Ectodermal cell (in vitro differentiated cells): ENCODE results near the gene LGMN.

ENCODE experiments used
- H3K27ac ChIP-seq: 2 replicates; pipeline ENCODE4 v1.7.0; 2013; ENCODE audit warnings: mild to moderate bottlenecking, low read depth, low read length; ENCODE audit not compliant: insufficient read depth, poor library complexity, severe bottlenecking
- H3K27me3 ChIP-seq: 2 replicates; pipeline ENCODE4 v1.7.0; 2013; ENCODE audit warnings: mild to moderate bottlenecking, low read length; ENCODE audit not compliant: insufficient read depth, control insufficient read depth, poor library complexity, severe bottlenecking
- H3K36me3 ChIP-seq: one replicate; pipeline ENCODE4 v1.7.0; 2013; ENCODE audit warnings: low read length; ENCODE audit not compliant: control insufficient read depth, insufficient read depth
- H3K4me1 ChIP-seq: one replicate; pipeline ENCODE4 v1.7.0; 2013; ENCODE audit warnings: low read length; ENCODE audit not compliant: control insufficient read depth, insufficient read depth
- H3K4me3 ChIP-seq: 2 replicates; pipeline ENCODE4 v1.7.0; 2013; ENCODE audit warnings: low read depth, low read length, control low read depth; ENCODE audit not compliant: insufficient read depth
- H3K9me3 ChIP-seq: 2 replicates; pipeline ENCODE4 v1.7.0; 2013; ENCODE audit warnings: mild to moderate bottlenecking, low read length, moderate library complexity; ENCODE audit not compliant: control insufficient read depth
- WGBS, 2 experiments: methylation state at CpG; one replicate each; pipeline ENCODE4 v1.1.7; 2013; ENCODE audit warnings: missing lambda C conversion rate in 2 of 2; 5-methylcytosine and 5-hydroxymethylcytosine counted together

Gene LGMN

DNA sequence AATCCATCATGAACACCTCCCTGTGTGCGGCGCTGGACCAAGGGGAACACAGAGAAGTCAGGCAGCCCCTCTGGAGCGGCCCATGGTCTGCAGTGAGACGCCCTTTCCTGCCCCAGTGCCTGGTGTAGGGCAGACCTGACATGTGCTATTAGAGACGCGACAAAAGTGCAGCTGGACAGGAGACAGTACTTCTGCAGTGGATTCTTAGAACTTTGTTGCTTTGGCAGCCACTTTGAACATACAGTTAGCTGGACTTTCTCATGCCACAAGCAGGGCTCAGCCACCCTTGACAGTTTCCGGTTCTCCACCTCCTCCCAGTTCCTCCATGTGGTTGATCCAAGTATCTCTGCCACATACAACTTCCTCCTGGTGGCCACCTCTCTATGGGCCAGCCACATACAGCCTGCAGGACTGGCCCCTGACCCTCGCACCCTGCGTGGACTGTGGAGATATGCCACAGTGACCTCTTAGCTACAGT lies 45.9 kb downstream of the LGMN start:
- WGBS, 2 experiments: 97 to 98% methylated on average over 9 of the region's 9 CpGs
- no peaks in the 10 kb centered on the region for H3K9me3 ChIP-seq
- H3K36me3 ChIP-seq: no peaks in the 10 kb centered on the region
- H3K4me3 ChIP-seq: no peak overlapping the region
- H3K4me1 ChIP-seq: no peaks in the 10 kb centered on the region
- no peaks in the 10 kb centered on the region for H3K27me3 ChIP-seq
- H3K27ac ChIP-seq: no peak overlapping the region

DNA sequence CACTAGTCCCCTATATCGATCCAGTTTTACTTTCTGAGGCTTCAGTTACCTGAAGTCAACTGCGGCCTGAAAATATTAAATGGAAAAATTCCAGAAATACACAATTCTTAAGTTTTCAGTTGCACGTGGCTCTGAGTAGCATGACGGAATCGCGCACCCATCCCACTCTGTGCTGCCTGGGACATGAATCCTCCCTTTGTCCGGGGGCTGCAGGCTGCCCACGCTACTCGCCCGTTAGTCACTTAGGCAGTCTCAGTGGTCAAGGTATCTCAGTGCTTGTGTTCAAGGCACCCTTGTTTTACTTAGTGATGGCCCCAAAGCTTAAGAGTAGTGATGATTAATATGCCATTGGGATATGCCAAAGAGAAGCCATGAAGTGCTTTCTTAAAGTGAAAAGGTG lies 46.6 kb downstream of the LGMN start:
- Histone ChIP-seq H3K4me3 (no peak overlapping the region), H3K4me1 (no peaks in the 10 kb centered on the region), H3K36me3 (no peaks in the 10 kb centered on the region), H3K27ac (no peak overlapping the region), H3K9me3 (no peaks in the 10 kb centered on the region), H3K27me3 (no peaks in the 10 kb centered on the region)
- 95 to 96% methylated on average over 10 of the region's 10 CpGs for WGBS, 2 experiments

DNA sequence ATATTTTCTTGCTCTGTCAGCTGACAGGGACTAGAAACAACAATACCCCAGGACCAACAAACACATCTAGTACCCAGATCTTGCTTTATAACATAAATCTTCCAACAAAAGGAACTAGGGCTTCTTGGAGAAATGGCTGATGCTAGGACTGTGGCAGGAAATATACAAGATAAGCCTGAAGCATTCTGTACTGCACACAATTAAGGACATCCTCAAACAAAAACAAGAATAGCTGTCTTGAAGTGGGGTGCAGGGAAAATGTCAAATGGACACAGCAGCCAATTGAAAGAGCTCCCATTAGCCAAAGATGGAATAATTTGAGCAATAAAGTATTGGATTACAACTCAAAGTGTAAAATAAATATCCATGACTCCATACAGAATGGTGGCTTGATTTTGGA lies 50.0 kb downstream of the LGMN start:
- H3K27ac ChIP-seq: no peak overlapping the region
- no peaks in the 10 kb centered on the region for H3K36me3 ChIP-seq
- H3K4me3 ChIP-seq: no peak overlapping the region
- H3K27me3 ChIP-seq: no peaks in the 10 kb centered on the region
- no peaks in the 10 kb centered on the region for H3K9me3 ChIP-seq
- no peaks in the 10 kb centered on the region for H3K4me1 ChIP-seq

DNA sequence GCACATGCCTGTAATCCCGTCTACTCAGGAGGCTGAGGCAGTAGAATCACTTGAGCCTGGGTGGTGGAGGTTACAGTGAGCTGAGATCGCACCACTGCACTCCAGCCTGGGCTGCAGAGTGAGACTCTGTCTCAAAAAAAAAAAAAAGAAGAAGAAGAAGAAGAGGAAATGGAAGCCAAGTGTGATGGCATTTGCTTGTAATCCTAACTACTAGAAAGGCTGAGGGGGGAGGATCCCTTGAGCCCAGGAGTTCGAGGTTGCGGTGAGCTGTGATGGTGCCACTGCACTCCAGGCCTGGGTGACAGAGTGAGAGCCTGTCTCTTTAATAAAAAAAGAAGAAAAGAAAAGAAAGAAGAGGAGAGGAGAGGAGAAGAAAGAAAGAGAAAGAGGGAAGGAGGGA lies 52.1 kb downstream of the LGMN start:
- H3K36me3 ChIP-seq: no peaks in the 10 kb centered on the region
- no peaks in the 10 kb centered on the region for H3K9me3 ChIP-seq
- H3K4me1 ChIP-seq: no peaks in the 10 kb centered on the region
- no peaks in the 10 kb centered on the region for H3K27me3 ChIP-seq
- H3K4me3 ChIP-seq: no peak overlapping the region
- no peak overlapping the region for H3K27ac ChIP-seq
- WGBS, 2 experiments: 93% methylated on average over 4 of the region's 4 CpGs

DNA sequence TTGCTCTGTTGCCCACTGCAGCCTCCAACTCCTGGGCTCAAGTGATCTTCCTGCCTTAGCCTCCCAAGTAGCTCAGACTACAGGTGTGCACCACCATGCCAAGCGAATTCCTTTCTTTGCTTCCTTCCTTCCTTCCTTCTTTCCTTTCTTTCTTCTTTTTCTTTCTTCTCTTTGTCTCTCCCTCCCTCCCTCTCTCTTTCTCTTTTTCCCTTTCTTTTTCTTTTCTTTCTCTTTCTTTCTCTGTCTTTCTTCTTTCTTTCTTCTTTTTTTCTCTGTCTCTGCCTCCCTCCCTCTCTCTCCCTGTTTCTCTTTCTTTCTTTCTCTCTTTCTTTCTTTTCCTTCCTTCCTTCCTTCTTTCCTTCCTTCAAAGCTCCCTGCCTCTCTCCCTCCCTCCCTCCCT lies 52.9 kb downstream of the LGMN start:
- 88 to 91% methylated on average over 1 of the region's 1 CpG for WGBS, 2 experiments
- Histone ChIP-seq H3K27me3 (no peaks in the 10 kb centered on the region), H3K4me1 (no peaks in the 10 kb centered on the region), H3K9me3 (no peaks in the 10 kb centered on the region), H3K36me3 (no peaks in the 10 kb centered on the region), H3K4me3 (no peak overlapping the region), H3K27ac (no peak overlapping the region)

DNA sequence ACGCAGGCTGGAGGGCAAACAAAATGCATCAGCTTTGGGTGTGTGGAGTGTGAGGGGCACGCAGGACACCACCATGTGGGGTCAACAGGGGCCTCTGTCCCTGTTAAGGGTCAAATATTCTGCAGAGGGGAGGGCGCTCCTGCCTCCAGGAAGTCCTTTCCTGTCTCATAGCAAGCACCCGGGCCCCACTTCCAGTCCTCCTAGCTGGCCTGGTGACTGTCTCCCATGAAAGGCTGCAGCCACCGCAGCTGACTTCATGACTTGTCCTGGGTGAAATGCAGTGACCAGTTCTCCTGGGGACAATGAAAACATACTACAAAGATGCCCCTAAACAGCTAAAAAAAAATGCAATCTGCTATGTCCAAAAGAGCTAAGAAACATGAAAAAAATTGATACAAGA lies 53.6 kb downstream of the LGMN start:
- Histone ChIP-seq H3K4me1 (no peaks in the 10 kb centered on the region), H3K36me3 (no peaks in the 10 kb centered on the region), H3K4me3 (no peak overlapping the region), H3K27ac (no peak overlapping the region), H3K9me3 (no peaks in the 10 kb centered on the region), H3K27me3 (no peaks in the 10 kb centered on the region)
- 76% methylated on average over 5 of the region's 5 CpGs for WGBS, 2 experiments

DNA sequence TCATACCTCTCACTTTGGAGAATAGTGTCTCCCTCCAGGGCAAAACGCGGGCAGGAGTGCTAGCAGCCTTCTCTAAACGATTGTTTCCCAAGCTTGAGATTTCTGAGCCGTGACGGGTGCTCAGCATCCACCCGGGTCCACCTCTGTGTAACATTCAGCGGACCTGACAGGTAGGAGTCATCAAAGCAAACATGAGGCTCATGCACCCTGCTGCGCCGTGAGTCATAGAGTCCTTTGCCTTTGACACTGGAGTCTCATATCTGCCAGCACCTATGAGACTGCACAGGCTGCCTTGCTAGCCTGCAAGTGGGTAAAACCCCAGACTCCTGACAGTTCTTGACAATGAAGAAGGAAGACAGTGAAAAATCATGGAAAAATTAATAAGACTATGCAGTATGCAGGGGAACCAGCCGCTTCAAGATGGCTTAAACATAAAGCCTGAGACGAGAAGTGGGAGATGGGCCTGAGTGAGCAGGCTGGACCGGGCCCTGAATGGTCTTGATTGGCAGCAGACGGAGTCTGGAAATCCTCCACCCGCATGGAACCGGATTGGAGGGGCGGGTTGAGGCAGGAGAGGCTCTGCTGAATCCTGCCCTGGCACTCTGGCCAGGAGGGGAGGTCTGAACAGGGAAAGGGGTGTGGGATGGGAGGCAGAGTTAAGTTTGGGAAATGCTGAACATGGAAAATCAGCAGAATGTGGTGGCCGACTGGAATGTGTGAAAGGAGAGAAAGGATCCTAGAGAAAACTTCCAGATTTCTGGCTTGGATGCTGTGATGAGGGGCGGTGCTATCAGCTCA lies 54.2 kb downstream of the LGMN start:
- Histone ChIP-seq H3K4me3 (no peak overlapping the region), H3K36me3 (no peaks in the 10 kb centered on the region)
- 89 to 90% methylated on average over 18 of the region's 18 CpGs for WGBS, 2 experiments

DNA sequence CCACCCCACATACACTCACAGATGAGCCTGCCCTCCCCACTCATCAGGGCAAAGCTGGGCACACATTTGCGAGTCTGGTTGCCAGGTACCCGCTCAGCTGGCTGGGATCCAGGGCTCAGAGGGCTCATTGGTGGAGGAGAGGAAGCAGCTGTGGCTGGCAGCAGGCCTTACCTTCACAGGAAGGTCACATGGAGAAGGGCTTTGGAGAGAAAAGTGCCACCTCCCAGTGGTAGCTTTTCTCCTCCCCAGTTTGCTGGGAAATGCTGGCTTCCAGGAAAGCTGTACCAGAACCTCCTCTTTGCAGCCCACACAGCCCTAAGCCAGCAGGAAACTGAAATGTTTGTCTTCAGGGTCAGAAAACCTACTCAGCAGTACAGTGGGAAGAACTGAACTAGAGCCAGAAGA lies 55.6 kb downstream of the LGMN start:
- Histone ChIP-seq H3K27ac (no peak overlapping the region), H3K4me1 (peaks cover 1% of the 10 kb centered on the region), H3K36me3 (no peaks in the 10 kb centered on the region), H3K9me3 (no peaks in the 10 kb centered on the region), H3K4me3 (no peak overlapping the region), H3K27me3 (peaks cover 16% of the 10 kb centered on the region)
- WGBS, 2 experiments: 95 to 98% methylated on average over 2 of the region's 2 CpGs

More for the DNA sequence above, 54.2 kb downstream of the LGMN start:
- H3K27ac ChIP-seq: no peak overlapping the region
- H3K4me1 ChIP-seq: no peaks in the 10 kb centered on the region
- no peaks in the 10 kb centered on the region for H3K9me3 ChIP-seq
- peaks cover 3% of the 10 kb centered on the region for H3K27me3 ChIP-seq

DNA sequence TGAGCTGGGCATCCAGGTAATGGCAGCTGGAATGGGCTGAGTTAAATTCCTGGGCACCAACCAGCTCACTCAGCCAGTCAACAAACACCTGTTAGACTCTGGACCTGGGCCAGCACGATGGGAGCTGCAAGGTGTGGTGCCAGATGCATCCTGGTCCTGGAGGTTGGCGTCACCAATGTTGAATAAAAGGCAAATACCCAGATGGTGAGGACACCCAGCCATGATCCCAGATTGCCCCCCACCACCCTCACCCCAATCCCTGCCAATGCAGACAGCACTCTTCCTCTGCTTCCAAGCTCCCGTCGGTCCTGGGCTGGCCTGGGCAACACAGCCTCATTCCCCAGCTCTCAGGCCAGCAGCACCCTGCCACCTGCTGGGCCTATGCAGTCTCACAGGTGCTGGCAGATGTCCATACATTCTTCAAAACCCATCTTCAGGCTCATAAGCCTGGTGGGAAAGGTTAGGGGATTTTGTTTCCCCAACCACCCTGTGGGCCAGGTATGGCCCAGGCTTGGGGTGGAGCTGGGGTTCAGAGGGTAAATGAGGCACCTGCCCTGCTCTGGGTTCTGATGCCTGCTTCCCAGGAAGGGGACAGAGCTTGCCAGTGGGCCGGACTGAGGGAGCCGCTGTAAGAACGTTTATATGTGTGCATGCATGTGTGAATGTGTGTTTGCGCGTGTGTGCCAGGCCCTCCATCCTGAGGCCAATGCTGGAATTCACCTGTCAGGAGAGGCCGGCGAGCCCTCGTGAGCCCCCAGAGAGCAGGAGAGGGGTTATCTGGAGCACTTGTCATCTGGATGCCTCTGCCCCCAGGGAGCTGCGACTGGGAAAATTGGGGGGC lies 58.0 kb downstream of the LGMN start:
- peaks cover 8% of the 10 kb centered on the region for H3K4me1 ChIP-seq
- peaks cover 33% of the 10 kb centered on the region for H3K27me3 ChIP-seq
- no peaks in the 10 kb centered on the region for H3K9me3 ChIP-seq
- no peak overlapping the region for H3K27ac ChIP-seq
- WGBS, 2 experiments: 92% methylated on average over 13 of the region's 13 CpGs
- H3K4me3 ChIP-seq: no peak overlapping the region
- no peaks in the 10 kb centered on the region for H3K36me3 ChIP-seq
